ENCODE measurements around the gene AQP6. TPM values are rescaled to one million over a fixed set of nuclear protein-coding genes. Genes with fewer than 3 reads are reported as not detected.

Gene AQP6
- total RNA-seq, 4 donors from 2014 or later: 0.39 to 0.63 TPM; not detected in 2

- H3K27me3 ChIP-seq: peaks cover 0 to 34% of the 10 kb centered on the region in 2 donors
- no peak overlapping the region for H3K4me3 ChIP-seq
- DNase-seq (ENCODE audit: low spot score in 2 of 2): no peak
- H3K36me3 ChIP-seq: no peaks in the 10 kb centered on the region
- TF ChIP-seq POLR2A (IDR thresholded peaks at IDR 0.05): no peak
- TF ChIP-seq CTCF (IDR thresholded peaks at IDR 0.05): no peak
- no peak for TF ChIP-seq EP300 (IDR thresholded peaks at IDR 0.05)
- peak overlapping the region in 1 of 4 donors; percentile 41 for H3K27ac ChIP-seq
- no peaks in the 10 kb centered on the region for H3K9me3 ChIP-seq
- 73 to 81% methylated on average over 26 to 30 of the region's 37 CpGs for WGBS, 2 donors
- H3K4me1 ChIP-seq: peaks cover 0 to 37% (median 8%) of the 10 kb centered on the region in 4 donors
These were observed 10.6 kb upstream of the AQP6 start for GRCh38 chr12:49961993-49962764.

GRCh38 chr12:49962861-49963765 is 9.6 kb upstream of the AQP6 start:
- TF ChIP-seq POLR2A (IDR thresholded peaks at IDR 0.05) (no peak), CTCF (IDR thresholded peaks at IDR 0.05) (no peak), EP300 (IDR thresholded peaks at IDR 0.05) (no peak)
- DNase-seq (ENCODE audit: low spot score in 2 of 2): no peak
- H3K9me3 ChIP-seq: no peaks in the 10 kb centered on the region
- H3K27ac ChIP-seq: peak overlapping the region in 1 of 4 donors; percentile 41
- no peak overlapping the region for H3K4me3 ChIP-seq
- 65 to 71% methylated on average over 17 to 21 of the region's 21 CpGs for WGBS, 2 donors
- peaks cover 0 to 46% (median 16%) of the 10 kb centered on the region in 4 donors for H3K4me1 ChIP-seq
- H3K36me3 ChIP-seq: no peaks in the 10 kb centered on the region
- peaks cover 0 to 31% of the 10 kb centered on the region in 2 donors for H3K27me3 ChIP-seq

- H3K27ac ChIP-seq: no peak overlapping the region
- DNase-seq (ENCODE audit: low spot score in 2 of 2): no peak
- peaks cover 0 to 28% of the 10 kb centered on the region in 2 donors for H3K27me3 ChIP-seq
- TF ChIP-seq EP300 (IDR thresholded peaks at IDR 0.05) (no peak), POLR2A (IDR thresholded peaks at IDR 0.05) (no peak)
- 90 to 93% methylated on average over 15 to 16 of the region's 17 CpGs for WGBS, 2 donors
- H3K4me3 ChIP-seq: no peak overlapping the region
- H3K4me1 ChIP-seq: peaks cover 0 to 48% (median 16%) of the 10 kb centered on the region in 4 donors
- no peaks in the 10 kb centered on the region for H3K36me3 ChIP-seq
- no peaks in the 10 kb centered on the region for H3K9me3 ChIP-seq
These were observed 8.6 kb upstream of the AQP6 start for GRCh38 chr12:49963976-49964815.

DNA sequence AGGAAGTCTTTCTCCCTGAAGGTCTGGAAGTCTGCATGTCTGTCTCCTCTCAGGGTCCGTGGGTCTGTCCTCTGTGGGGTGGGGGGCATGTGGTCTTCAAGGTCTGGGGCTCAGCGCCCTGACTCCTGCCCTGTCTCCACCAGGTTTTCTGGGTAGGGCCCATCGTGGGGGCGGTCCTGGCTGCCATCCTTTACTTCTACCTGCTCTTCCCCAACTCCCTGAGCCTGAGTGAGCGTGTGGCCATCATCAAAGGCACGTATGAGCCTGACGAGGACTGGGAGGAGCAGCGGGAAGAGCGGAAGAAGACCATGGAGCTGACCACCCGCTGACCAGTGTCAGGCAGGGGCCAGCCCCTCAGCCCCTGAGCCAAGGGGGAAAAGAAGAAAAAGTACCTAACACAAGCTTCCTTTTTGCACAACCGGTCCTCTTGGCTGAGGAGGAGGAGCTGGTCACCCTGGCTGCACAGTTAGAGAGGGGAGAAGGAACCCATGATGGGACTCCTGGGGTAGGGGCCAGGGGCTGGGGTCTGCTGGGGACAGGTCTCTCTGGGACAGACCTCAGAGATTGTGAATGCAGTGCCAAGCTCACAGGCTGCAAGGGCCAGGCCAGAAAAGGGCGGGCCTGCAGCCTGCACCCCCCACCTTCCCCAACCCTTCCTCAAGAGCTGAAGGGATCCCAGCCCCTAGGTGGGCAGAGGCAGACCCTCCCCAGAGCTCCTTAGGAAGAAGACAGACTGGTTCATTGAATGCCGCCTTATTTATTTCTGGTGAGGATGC is 7.7 kb upstream of the AQP6 start:
- WGBS, 2 donors: 64 to 72% methylated on average over 13 of the region's 13 CpGs
- no peak overlapping the region for H3K27ac ChIP-seq
- H3K36me3 ChIP-seq: no peaks in the 10 kb centered on the region
- no peaks in the 10 kb centered on the region for H3K9me3 ChIP-seq
- H3K27me3 ChIP-seq: peaks cover 0 to 19% of the 10 kb centered on the region in 2 donors
- DNase-seq (ENCODE audit: low spot score in 2 of 2): no peak
- H3K4me1 ChIP-seq: peaks cover 0 to 48% (median 20%) of the 10 kb centered on the region in 4 donors
- TF ChIP-seq CTCF (IDR thresholded peaks at IDR 0.05) (no peak), EP300 (IDR thresholded peaks at IDR 0.05) (no peak), POLR2A (IDR thresholded peaks at IDR 0.05) (no peak)
- H3K4me3 ChIP-seq: no peak overlapping the region
